GM21526 (cell line): ENCODE measurements around the gene ARHGEF39.

Experiments used
- ATAC-seq: cut with Tn5 transposase; IDR thresholded peaks from one replicate; pipeline ENCODE4 v1.9.1; 2021; ENCODE audit warnings: moderate library complexity; ENCODE audit not compliant: unreplicated experiment, low FRiP score

ARHGEF39 gene

GRCh38 chr9:35679091-35679490 lies 14.1 kb upstream of the ARHGEF39 start:
- ATAC-seq = no peak

- no peak for ATAC-seq
Measured at GRCh38 chr9:35675732-35676392, 10.9 kb upstream of the ARHGEF39 start.

- ATAC-seq = no peak
Measured at GRCh38 chr9:35675204-35675603, 10.2 kb upstream of the ARHGEF39 start.

- no peak for ATAC-seq
Measured at GRCh38 chr9:35674025-35674361, 9.0 kb upstream of the ARHGEF39 start.

GRCh38 chr9:35673132-35674024 lies 8.4 kb upstream of the ARHGEF39 start, which contains the start of gene CA9:
TSS of gene CA9 (plus strand) at chr9:35673928. CDS start at chr9:35673960, 32 bp downstream.
- ATAC-seq = no peak

GRCh38 chr9:35669331-35670145 lies 4.5 kb upstream of the ARHGEF39 start:
- no peak for ATAC-seq

- no peak for ATAC-seq
Measured at GRCh38 chr9:35667939-35668338, 2.9 kb upstream of the ARHGEF39 start.

- no peak for ATAC-seq
Measured at GRCh38 chr9:35666549-35666948, 1.6 kb upstream of the ARHGEF39 start.

GRCh38 chr9:35666045-35666444 lies 1.1 kb upstream of the ARHGEF39 start:
- no peak for ATAC-seq

- ATAC-seq = no peak
Measured at GRCh38 chr9:35665471-35665818, 450 bp upstream of the ARHGEF39 start.

- no peak for ATAC-seq
Measured at GRCh38 chr9:35662437-35662836, 2.6 kb downstream of the ARHGEF39 start.

- ATAC-seq = no peak
Measured at GRCh38 chr9:35661756-35662350, 3.1 kb downstream of the ARHGEF39 start.

GRCh38 chr9:35660966-35661415 lies 4.0 kb downstream of the ARHGEF39 start:
- ATAC-seq = no peak

- ATAC-seq = no peak
Measured at GRCh38 chr9:35659340-35659739, 5.7 kb downstream of the ARHGEF39 start.

- ATAC-seq = peak; percentile 3
Measured at GRCh38 chr9:35658968-35659220, 6.1 kb downstream of the ARHGEF39 start.

GRCh38 chr9:35658137-35658967 lies 6.6 kb downstream of the ARHGEF39 start, which contains the start of gene CCDC107:
TSS of gene CCDC107 (plus strand) at chr9:35658292. CDS start at chr9:35658380, 88 bp downstream.
- peak; percentile 57 for ATAC-seq

- peak; percentile 79 for ATAC-seq
Measured at GRCh38 chr9:35657546-35658136, 7.4 kb downstream of the ARHGEF39 start, which contains the start of gene RMRP. TSS of gene RMRP (minus strand) at chr9:35658019.

GRCh38 chr9:35656831-35657545 lies 8.0 kb downstream of the ARHGEF39 start:
- ATAC-seq = no peak

GRCh38 chr9:35656348-35656747 lies 8.6 kb downstream of the ARHGEF39 start:
- no peak for ATAC-seq
